ENCODE measurements around the gene MTTP. TPM values are rescaled to one million over a fixed set of nuclear protein-coding genes. Genes with fewer than 3 reads are reported as not detected.

The MTTP gene
- total RNA-seq, 1 experiment from 2014 or later, result 0.07 TPM

- in situ Hi-C loops (cut with HindIII; ENCODE audit: low pct_unique_long_range_greater_than_20kb, low sequenced_read_pairs), result no loop called here
- no peak for DNase-seq (ENCODE audit: low read depth)
These were observed 79.7 kb downstream of the MTTP start for GRCh38 chr4:99654361-99654761.

- DNase-seq (ENCODE audit: low read depth), result peak; percentile 44
These were observed 80.9 kb downstream of the MTTP start for GRCh38 chr4:99655308-99656081.

GRCh38 chr4:99657798-99658197 lies 83.2 kb downstream of the MTTP start, which contains the start of gene C4orf54:
TSS of gene C4orf54 (minus strand) at chr4:99657828. CDS start at chr4:99654648, 3,180 bp downstream.
- in situ Hi-C loops (cut with HindIII; ENCODE audit: low pct_unique_long_range_greater_than_20kb, low sequenced_read_pairs), result no loop called here
- no peak for DNase-seq (ENCODE audit: low read depth)

More at GRCh38 chr4:99655308-99656081, 80.9 kb downstream of the MTTP start:
- in situ Hi-C loops (cut with HindIII; ENCODE audit: low pct_unique_long_range_greater_than_20kb, low sequenced_read_pairs), result no loop called here

- DNase-seq (ENCODE audit: low read depth), result no peak
These were observed 84.0 kb downstream of the MTTP start for GRCh38 chr4:99658666-99659065.

GRCh38 chr4:99661907-99662306 lies 87.3 kb downstream of the MTTP start:
- no peak for DNase-seq (ENCODE audit: low read depth)

More at GRCh38 chr4:99658666-99659065, 84.0 kb downstream of the MTTP start:
- in situ Hi-C loops (cut with HindIII; ENCODE audit: low pct_unique_long_range_greater_than_20kb, low sequenced_read_pairs), result no loop called here

GRCh38 chr4:99664716-99665115 lies 90.1 kb downstream of the MTTP start:
- no peak for DNase-seq (ENCODE audit: low read depth)
- in situ Hi-C loops (cut with HindIII; ENCODE audit: low pct_unique_long_range_greater_than_20kb, low sequenced_read_pairs), result no loop called here

More at GRCh38 chr4:99661907-99662306, 87.3 kb downstream of the MTTP start:
- in situ Hi-C loops (cut with HindIII; ENCODE audit: low pct_unique_long_range_greater_than_20kb, low sequenced_read_pairs), result no loop called here

- in situ Hi-C loops (cut with HindIII; ENCODE audit: low pct_unique_long_range_greater_than_20kb, low sequenced_read_pairs), result no loop called here
- no peak for DNase-seq (ENCODE audit: low read depth)
These were observed 91.4 kb downstream of the MTTP start for GRCh38 chr4:99665983-99666382.

GRCh38 chr4:99668472-99668871 lies 93.8 kb downstream of the MTTP start:
- in situ Hi-C loops (cut with HindIII; ENCODE audit: low pct_unique_long_range_greater_than_20kb, low sequenced_read_pairs), result no loop called here
- DNase-seq (ENCODE audit: low read depth), result no peak

GRCh38 chr4:99669084-99669483 lies 94.5 kb downstream of the MTTP start:
- no peak for DNase-seq (ENCODE audit: low read depth)
- in situ Hi-C loops (cut with HindIII; ENCODE audit: low pct_unique_long_range_greater_than_20kb, low sequenced_read_pairs), result no loop called here

GRCh38 chr4:99670409-99671073 lies 95.9 kb downstream of the MTTP start:
- in situ Hi-C loops (cut with HindIII; ENCODE audit: low pct_unique_long_range_greater_than_20kb, low sequenced_read_pairs), result no loop called here
- no peak for DNase-seq (ENCODE audit: low read depth)

Other genes with a start within 250 kb of the MTTP start
- gene ADH1C, start 222.1 kb upstream of the MTTP start, total RNA-seq (2014; rRNA removed; shearing (Covaris generic); ENCODE audit: low replicate concordance), result not detected in 2 replicates
- gene ADH7, start 139.5 kb upstream of the MTTP start, total RNA-seq (2014; rRNA removed; shearing (Covaris generic); ENCODE audit: low replicate concordance), result not detected in 2 replicates
- not detected in 2 replicates for gene C4orf17, start 63.8 kb upstream of the MTTP start, total RNA-seq (2014; rRNA removed; shearing (Covaris generic); ENCODE audit: low replicate concordance)
- 7.6 and 16.6 TPM in 2 replicates for gene TRMT10A, start 10.8 kb upstream of the MTTP start, total RNA-seq (2014; rRNA removed; shearing (Covaris generic); ENCODE audit: low replicate concordance)
- not detected in 2 replicates for gene C4orf54, start 83.0 kb downstream of the MTTP start, total RNA-seq (2014; rRNA removed; shearing (Covaris generic); ENCODE audit: low replicate concordance)
- gene DAPP1, start 242.0 kb downstream of the MTTP start, total RNA-seq (2014; rRNA removed; shearing (Covaris generic); ENCODE audit: low replicate concordance), result not detected in 2 replicates

All from Caki2 (cell line).